ENCODE results near the gene TRAPPC5. TPM values are rescaled to one million over a fixed set of nuclear protein-coding genes. Genes with fewer than 3 reads are reported as not detected.
A peak's percentile ranks its signal among the peaks of the same experiment; 100 is the strongest.

TRAPPC5 gene
- total and polyA plus RNA-seq, 8 donors, result 4.5 to 203 (median 18.8) TPM

DNA sequence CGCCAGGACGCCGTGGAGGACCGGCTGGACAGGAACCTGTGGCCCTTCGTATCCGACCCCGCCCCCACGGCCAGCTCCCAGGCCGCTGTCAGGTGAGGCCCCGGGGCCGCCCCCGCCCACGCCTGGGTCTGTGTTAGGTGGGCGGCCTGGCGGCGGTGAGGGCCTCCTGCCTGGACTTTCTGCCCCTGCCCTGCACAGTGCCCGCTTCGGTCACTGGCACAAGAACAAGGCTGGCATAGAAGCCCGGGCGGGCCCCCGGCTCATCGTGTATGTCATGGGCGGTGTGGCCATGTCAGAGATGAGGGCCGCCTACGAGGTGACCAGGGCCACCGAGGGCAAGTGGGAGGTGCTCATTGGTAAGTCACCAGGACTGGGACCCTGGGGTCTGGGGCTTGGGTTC, 33.5 kb upstream of the TRAPPC5 start:
- intact Hi-C loops (cut with DNase I; ENCODE audit: low total_unique reads), result no loop called here
- Histone ChIP-seq H3K9me3 (no peaks in the 10 kb centered on the region), H3K4me1 (peaks cover 0 to 25% (median 5%) of the 10 kb centered on the region in 4 donors), H3K27me3 (peaks cover 0 to 51% (median 0%) of the 10 kb centered on the region in 3 donors), H3K4me3 (no peak overlapping the region), H3K27ac (no peak overlapping the region), H3K36me3 (peaks cover 0 to 45% (median 39%) of the 10 kb centered on the region in 4 donors)
- TF ChIP-seq POLR2A (IDR thresholded peaks at IDR 0.05), result no peak
- TF ChIP-seq POLR2AphosphoS5 (IDR thresholded peaks at IDR 0.05), result no peak
- TF ChIP-seq CTCF (IDR thresholded peaks at IDR 0.05), result no peak
- no peak for TF ChIP-seq EP300 (IDR thresholded peaks at IDR 0.05)
- no peak for DNase-seq
- 85 to 95% (median 92%) methylated on average over 21 to 26 of the region's 26 CpGs for WGBS, 5 donors

- H3K4me1 ChIP-seq, result peaks cover 0 to 31% (median 14%) of the 10 kb centered on the region in 4 donors
- H3K36me3 ChIP-seq, result peaks cover 0 to 34% (median 30%) of the 10 kb centered on the region in 4 donors
- no peak for TF ChIP-seq EP300 (IDR thresholded peaks at IDR 0.05)
- TF ChIP-seq POLR2A (IDR thresholded peaks at IDR 0.05), result no peak
- TF ChIP-seq CTCF (IDR thresholded peaks at IDR 0.05), result no peak
- TF ChIP-seq POLR2AphosphoS5 (IDR thresholded peaks at IDR 0.05), result no peak
- H3K4me3 ChIP-seq, result no peak overlapping the region
- H3K9me3 ChIP-seq, result no peaks in the 10 kb centered on the region
- no peak overlapping the region for H3K27ac ChIP-seq
- intact Hi-C loops (cut with DNase I; ENCODE audit: low total_unique reads), result no loop called here
- peaks cover 0 to 40% (median 0%) of the 10 kb centered on the region in 3 donors for H3K27me3 ChIP-seq
- DNase-seq, result no peak
- 67 to 85% (median 76%) methylated on average over 15 of the region's 15 CpGs for WGBS, 5 donors
Measured at GRCh38 chr19:7648265-7649014, 32.2 kb upstream of the TRAPPC5 start.

DNA sequence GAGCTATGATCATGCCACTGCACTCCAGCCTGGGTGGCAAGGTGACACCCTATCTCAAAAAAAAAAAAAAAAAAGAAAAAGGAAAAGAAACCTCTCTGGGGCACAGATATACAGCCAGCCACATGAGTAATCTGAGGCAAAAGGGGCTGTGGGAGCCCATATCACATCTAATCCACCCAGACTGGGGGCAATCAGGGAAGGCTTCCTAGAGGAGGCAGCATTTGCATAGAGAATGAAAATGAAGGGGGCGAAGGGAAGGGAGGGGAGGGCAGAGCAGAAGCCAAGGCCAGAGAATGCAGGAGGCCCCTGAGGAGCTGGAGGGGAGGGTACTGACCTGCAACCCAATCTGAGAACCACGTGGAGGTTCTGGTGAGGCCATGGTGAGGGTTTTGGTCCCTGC, 30.5 kb upstream of the TRAPPC5 start:
- 33 to 45% (median 38%) methylated on average over 2 of the region's 2 CpGs for WGBS, 5 donors
- no peak for DNase-seq
- no peak overlapping the region for H3K27ac ChIP-seq
- H3K9me3 ChIP-seq, result no peaks in the 10 kb centered on the region
- H3K4me1 ChIP-seq, result peaks cover 0 to 17% (median 14%) of the 10 kb centered on the region in 4 donors
- intact Hi-C loops (cut with DNase I; ENCODE audit: low total_unique reads), result loop anchor here (5.0 kb wide), 1 partner anchor 152 kb away; no protein-coding TSS in a partner anchor
- peaks cover 0 to 25% (median 22%) of the 10 kb centered on the region in 4 donors for H3K36me3 ChIP-seq
- TF ChIP-seq POLR2A (IDR thresholded peaks at IDR 0.05) (no peak), EP300 (IDR thresholded peaks at IDR 0.05) (no peak), POLR2AphosphoS5 (IDR thresholded peaks at IDR 0.05) (no peak), CTCF (IDR thresholded peaks at IDR 0.05) (no peak)
- no peak overlapping the region for H3K4me3 ChIP-seq
- peaks cover 0 to 33% (median 0%) of the 10 kb centered on the region in 3 donors for H3K27me3 ChIP-seq

- Histone ChIP-seq H3K36me3 (peaks cover 0 to 8% (median 6%) of the 10 kb centered on the region in 4 donors), H3K4me3 (peak overlapping the region in 2 of 4 donors; percentile 13 to 29), H3K4me1 (peaks cover 0 to 17% (median 14%) of the 10 kb centered on the region in 4 donors), H3K27ac (peak overlapping the region in 4 of 5 donors; percentile 11 to 78 (median 47)), H3K27me3 (peaks cover 0 to 13% (median 0%) of the 10 kb centered on the region in 3 donors), H3K9me3 (no peaks in the 10 kb centered on the region)
- 4 to 5% (median 4%) methylated on average over 28 of the region's 28 CpGs for WGBS, 5 donors
- TF ChIP-seq EP300 (IDR thresholded peaks at IDR 0.05) (no peak), CTCF (IDR thresholded peaks at IDR 0.05) (peak in 6 of 7 experiments; percentile 63 to 99 (median 98)), POLR2AphosphoS5 (IDR thresholded peaks at IDR 0.05) (peak in 2 of 3 donors; percentile 38 to 47)
- DNase-seq, result peak; percentile 91 to 93
- intact Hi-C loops (cut with DNase I; ENCODE audit: low total_unique reads), result loop anchor here (5.0 kb wide), 1 partner anchor 150 kb away; no protein-coding TSS in a partner anchor
Measured at GRCh38 chr19:7652061-7652641, 28.5 kb upstream of the TRAPPC5 start.

Measured in stomach (tissue), 9 donors.